Stomach (tissue), 9 donors: Measurements from ENCODE around the gene ATP1B1. TPM values are rescaled to one million over a fixed set of nuclear protein-coding genes. Genes with fewer than 3 reads are reported as not detected.

Experiments
- DNase-seq, 2 donors: peaks; one replicate each; pipeline versions ENCODE4 v3.0.0 to v3.0.0-alpha.2; 2013 to 2019
- H3K27ac ChIP-seq, 5 donors: fragments of 200-600 bp in 4 of 5; sonication (generic) in 4 of 5; one replicate each; pipeline ENCODE4 v1.5.1; 2013 to 2019; ENCODE audit warnings: mild to moderate bottlenecking in 1 of 5, moderate library complexity in 1 of 5
- H3K27me3 ChIP-seq, 3 donors: fragments of 200-600 bp; sonication (generic); one replicate each; pipeline ENCODE4 v1.5.1; 2017 to 2019; ENCODE audit warnings: mixed run types in 1 of 3
- H3K36me3 ChIP-seq, 4 donors: fragments of 200-600 bp; sonication (generic); 1 replicate in 3 of 4; 2 replicates in 1 of 4; pipeline ENCODE4 v1.5.1; 2016 to 2019
- H3K4me1 ChIP-seq, 4 donors: fragments of 200-600 bp; sonication (generic); one replicate each; pipeline ENCODE4 v1.5.1; 2016 to 2019
- H3K4me3 ChIP-seq, 4 donors: fragments of 200-600 bp; sonication (generic) in 3 of 4; one replicate each; pipeline ENCODE4 v1.5.1; 2016 to 2019; ENCODE audit warnings: mild to moderate bottlenecking in 1 of 4
- H3K9me3 ChIP-seq, 4 donors: fragments of 200-600 bp; sonication (generic); one replicate each; pipeline ENCODE4 v1.5.1; 2016 to 2019
- EP300 ChIP-seq: sonication (generic); formaldehyde crosslinking; IDR thresholded peaks from one replicate; pipeline ENCODE4 v1.6.1; 2017; ENCODE audit warnings: antibody characterized with exemption
- POLR2A ChIP-seq, 4 donors: fragments of 450-650 bp; IDR thresholded peaks; one replicate each; pipeline ENCODE4 v1.6.1; 2016; ENCODE audit warnings: antibody characterized with exemption in 4 of 4, control low read depth in 2 of 4, mild to moderate bottlenecking in 1 of 4, moderate library complexity in 1 of 4
- POLR2AphosphoS5 ChIP-seq, 3 donors: sonication (generic); formaldehyde crosslinking; IDR thresholded peaks; one replicate each; pipeline ENCODE4 v1.6.1; 2016; ENCODE audit warnings: antibody characterized with exemption in 3 of 3
- WGBS, 5 donors: extraction: QIAGEN DNeasy Blood & Tissue Kit in 3 of 5; methylation state at CpG; one replicate each; pipeline versions ENCODE4 v1.1.5 to v1.1.7; 2013 to 2018; 5-methylcytosine and 5-hydroxymethylcytosine counted together
- intact Hi-C: fragments of 100-400 bp; cut with DNase I; formaldehyde crosslinking; loops from one replicate; pipeline ENCODE4 v1.15.1; 2023; ENCODE audit warnings: low total_unique reads
- polyA plus RNA-seq, 3 donors: library from polyadenylated mRNA; stranded (reverse); fragments of 200-250 nt; gene quantifications; one replicate each; pipeline ENCODE4 v1.2.3, GENCODE V29; 2013
- total RNA-seq, 5 donors: library from RNA; depleted of rRNA; stranded (reverse); fragments of >200 nt; gene quantifications; one replicate each; pipeline versions ENCODE4 v1.1.0 to v1.2.3, GENCODE V29; 2014 to 2016
- TF ChIP-seq, protein P1 (sequence below), 7 experiments: fragments of 450-650 bp in 4 of 7; fragments of 200-600 bp in 3 of 7; sonication (generic) in 3 of 7; IDR thresholded peaks; one replicate each; pipeline ENCODE4 v1.5.1; 2016 to 2019; ENCODE audit warnings: antibody characterized with exemption in 7 of 7, control low read depth in 2 of 7, mild to moderate bottlenecking in 1 of 7
- donor health status: healthy with polysubstance abuse.
- donor health status: Bipolar disorder and iron deficiency.
- donor health status: healthy.

The ATP1B1 gene
- total and polyA plus RNA-seq, 8 donors: 59.9 to 507 (median 146) TPM

DNA sequence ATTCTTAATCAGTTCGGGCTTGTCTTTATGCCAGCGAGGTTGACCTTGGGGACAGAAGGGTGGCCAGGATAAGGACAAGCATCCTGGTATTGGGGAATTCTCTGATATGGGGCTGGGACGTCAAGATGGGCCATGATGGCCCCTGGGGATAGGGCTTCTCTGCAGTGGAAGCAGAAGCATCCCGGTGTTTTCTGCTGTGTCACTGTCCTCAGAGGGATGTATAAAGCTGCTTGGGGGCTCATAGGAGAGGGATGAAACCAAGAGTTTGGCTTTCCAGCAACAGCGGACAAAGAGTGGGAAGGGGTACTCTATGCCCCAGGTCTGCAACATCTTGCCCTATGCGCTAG lies 1.4 kb upstream of the ATP1B1 start:
- Histone ChIP-seq H3K4me1 (peaks cover 36 to 65% (median 45%) of the 10 kb centered on the region in 4 donors), H3K27me3 (no peaks in the 10 kb centered on the region), H3K36me3 (no peaks in the 10 kb centered on the region), H3K9me3 (no peaks in the 10 kb centered on the region), H3K4me3 (peak overlapping the region; percentile 75 to 96 (median 79)), H3K27ac (peak overlapping the region; percentile 94 to 98 (median 96))
- TF ChIP-seq POLR2A (IDR thresholded peaks at IDR 0.05): no peak
- TF ChIP-seq, protein P1, sequence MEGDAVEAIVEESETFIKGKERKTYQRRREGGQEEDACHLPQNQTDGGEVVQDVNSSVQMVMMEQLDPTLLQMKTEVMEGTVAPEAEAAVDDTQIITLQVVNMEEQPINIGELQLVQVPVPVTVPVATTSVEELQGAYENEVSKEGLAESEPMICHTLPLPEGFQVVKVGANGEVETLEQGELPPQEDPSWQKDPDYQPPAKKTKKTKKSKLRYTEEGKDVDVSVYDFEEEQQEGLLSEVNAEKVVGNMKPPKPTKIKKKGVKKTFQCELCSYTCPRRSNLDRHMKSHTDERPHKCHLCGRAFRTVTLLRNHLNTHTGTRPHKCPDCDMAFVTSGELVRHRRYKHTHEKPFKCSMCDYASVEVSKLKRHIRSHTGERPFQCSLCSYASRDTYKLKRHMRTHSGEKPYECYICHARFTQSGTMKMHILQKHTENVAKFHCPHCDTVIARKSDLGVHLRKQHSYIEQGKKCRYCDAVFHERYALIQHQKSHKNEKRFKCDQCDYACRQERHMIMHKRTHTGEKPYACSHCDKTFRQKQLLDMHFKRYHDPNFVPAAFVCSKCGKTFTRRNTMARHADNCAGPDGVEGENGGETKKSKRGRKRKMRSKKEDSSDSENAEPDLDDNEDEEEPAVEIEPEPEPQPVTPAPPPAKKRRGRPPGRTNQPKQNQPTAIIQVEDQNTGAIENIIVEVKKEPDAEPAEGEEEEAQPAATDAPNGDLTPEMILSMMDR (IDR thresholded peaks at IDR 0.05): no peak
- TF ChIP-seq EP300: no peak
- no peak for TF ChIP-seq POLR2AphosphoS5 (IDR thresholded peaks at IDR 0.05)
- 24 to 49% (median 40%) methylated on average over 6 of the region's 6 CpGs for WGBS, 5 donors
- DNase-seq: no peak
- intact Hi-C loops: no loop called here

DNA sequence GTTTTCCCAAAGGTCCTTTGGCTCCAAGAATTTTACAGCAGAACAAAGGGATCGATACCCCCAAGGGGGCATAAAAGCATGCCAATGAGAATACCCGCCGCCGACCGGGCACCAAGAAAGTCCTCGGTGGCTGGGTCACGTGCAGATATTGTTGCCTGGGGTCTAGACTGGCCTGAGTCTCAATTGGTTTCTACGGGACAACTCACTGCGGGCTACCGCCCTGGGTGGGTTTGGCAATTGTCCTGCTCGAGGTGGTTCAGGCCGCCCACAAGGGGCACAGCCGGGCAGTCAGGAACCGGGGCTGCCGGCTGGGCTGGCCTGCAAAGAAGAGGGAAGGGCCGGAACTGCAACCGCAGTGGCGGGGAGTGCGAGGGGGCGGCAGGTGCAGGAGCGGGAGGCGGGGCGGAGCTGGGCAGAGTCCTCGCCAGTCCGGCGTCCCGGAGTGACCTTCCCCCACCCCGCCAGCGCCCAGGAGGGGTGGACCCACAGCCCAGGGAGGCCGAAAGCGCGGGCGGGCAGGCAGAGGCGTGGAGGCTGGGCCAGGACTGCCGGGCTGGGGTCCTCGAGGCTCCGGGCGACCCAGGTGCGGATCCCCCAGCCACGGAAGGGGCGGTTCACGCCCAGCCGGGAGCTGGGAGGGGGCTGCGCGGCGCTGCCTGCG lies 926 bp upstream of the ATP1B1 start:
- Histone ChIP-seq H3K36me3 (no peaks in the 10 kb centered on the region), H3K27ac (peak overlapping the region; percentile 94 to 98 (median 96)), H3K27me3 (no peaks in the 10 kb centered on the region), H3K4me3 (peak overlapping the region; percentile 75 to 96 (median 79)), H3K9me3 (no peaks in the 10 kb centered on the region), H3K4me1 (peaks cover 31 to 69% (median 45%) of the 10 kb centered on the region in 4 donors)
- peak; percentile 96 for DNase-seq
- peak in 2 of 3 donors; percentile 83 to 91 for TF ChIP-seq POLR2AphosphoS5 (IDR thresholded peaks at IDR 0.05)
- no peak for TF ChIP-seq EP300
- TF ChIP-seq, protein P1 (IDR thresholded peaks at IDR 0.05): peak in 2 of 7 experiments; percentile 15 to 33
- 1 to 6% (median 2%) methylated on average over 9 to 47 of the region's 47 CpGs for WGBS, 5 donors
- intact Hi-C loops: no loop called here

DNA sequence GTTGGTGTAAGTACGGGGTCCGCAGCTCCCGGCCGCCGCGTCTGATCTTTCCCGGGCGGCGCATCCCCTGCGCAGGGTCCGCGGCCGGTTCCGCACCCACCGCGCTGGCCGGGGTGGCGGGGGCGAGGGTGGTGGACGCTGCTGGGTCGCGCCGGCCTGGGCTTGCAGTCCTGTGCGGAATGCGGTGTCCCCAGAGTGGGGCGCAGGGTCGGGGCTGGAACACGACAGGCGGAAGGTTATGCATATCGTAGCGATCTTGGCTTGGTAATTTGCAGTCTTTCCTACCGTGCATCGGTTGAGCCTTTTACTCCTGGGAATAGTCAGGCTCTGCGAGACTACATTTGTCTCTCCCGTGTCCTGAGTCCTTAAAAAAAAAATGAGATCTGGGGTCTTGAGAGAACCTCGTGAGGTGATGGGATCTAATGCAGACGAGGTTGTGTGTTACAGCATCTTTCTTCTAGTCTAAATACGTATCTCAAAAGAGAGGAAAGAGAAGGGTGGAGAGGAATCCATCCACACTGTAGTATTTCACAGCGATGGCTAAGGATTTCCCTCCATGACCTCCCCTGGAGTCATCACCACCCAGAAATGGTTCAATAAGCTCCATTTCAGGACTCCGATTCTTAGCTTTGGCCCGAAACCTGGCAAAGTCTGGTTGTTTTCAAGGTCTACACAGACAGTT lies 572 bp downstream of the ATP1B1 start:
- DNase-seq: peak in 1 of 2 donors; percentile 63
- Histone ChIP-seq H3K36me3 (peaks cover 1 to 10% (median 8%) of the 10 kb centered on the region in 4 donors), H3K4me1 (peaks cover 29 to 71% (median 49%) of the 10 kb centered on the region in 4 donors), H3K27ac (peak overlapping the region; percentile 94 to 98 (median 96)), H3K4me3 (peak overlapping the region; percentile 75 to 96 (median 79)), H3K27me3 (no peaks in the 10 kb centered on the region), H3K9me3 (no peaks in the 10 kb centered on the region)
- TF ChIP-seq, protein P1 (IDR thresholded peaks at IDR 0.05): no peak
- TF ChIP-seq POLR2AphosphoS5 (IDR thresholded peaks at IDR 0.05) (no peak), EP300 (no peak), POLR2A (IDR thresholded peaks at IDR 0.05) (no peak)
- WGBS, 5 donors: 1 to 2% (median 1%) methylated on average over 15 to 41 of the region's 41 CpGs
- intact Hi-C loops: no loop called here

DNA sequence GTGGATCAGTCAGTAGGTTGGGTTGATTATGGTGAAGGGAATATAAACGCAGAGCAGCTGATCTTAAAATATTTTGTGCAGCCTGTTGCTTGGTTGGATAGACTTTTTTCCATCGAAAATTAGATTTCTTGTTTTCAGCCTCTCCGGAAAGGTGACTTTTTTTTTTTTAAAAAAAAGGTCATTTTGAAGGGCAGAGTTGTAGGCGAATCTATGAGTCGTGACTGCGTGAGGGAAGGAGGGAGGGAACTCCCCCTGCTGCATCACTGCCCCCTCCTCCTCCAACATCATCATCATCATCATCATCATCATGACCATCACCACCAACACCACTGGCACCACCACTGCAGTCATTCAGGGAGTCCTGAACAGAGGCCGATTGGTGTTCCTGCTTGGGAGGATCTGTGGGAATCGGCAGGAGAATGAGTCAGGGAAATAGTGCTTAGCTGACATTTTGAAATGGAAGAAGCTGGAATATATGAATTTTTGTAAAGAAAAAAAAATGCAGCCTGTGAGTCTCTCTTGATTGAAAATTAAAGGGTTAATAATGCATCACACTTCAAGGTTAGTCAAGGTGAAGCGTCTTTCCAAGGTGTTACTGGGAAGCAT lies 1.2 kb downstream of the ATP1B1 start:
- 14 to 28% (median 23%) methylated on average over 9 of the region's 9 CpGs for WGBS, 5 donors
- Histone ChIP-seq H3K27ac (peak overlapping the region; percentile 94 to 98 (median 96)), H3K4me3 (peak overlapping the region; percentile 75 to 96 (median 79)), H3K27me3 (no peaks in the 10 kb centered on the region), H3K4me1 (peaks cover 33 to 71% (median 53%) of the 10 kb centered on the region in 4 donors), H3K36me3 (peaks cover 8 to 16% (median 13%) of the 10 kb centered on the region in 4 donors), H3K9me3 (no peaks in the 10 kb centered on the region)
- DNase-seq: peak in 1 of 2 donors; percentile 74
- intact Hi-C loops: no loop called here
- TF ChIP-seq POLR2A (IDR thresholded peaks at IDR 0.05) (no peak), EP300 (no peak), POLR2AphosphoS5 (IDR thresholded peaks at IDR 0.05) (peak; percentile 8 to 56 (median 27))
